GM12878 (cell line): ENCODE data around the gene TMEM50B. TPM values are rescaled to one million over a fixed set of nuclear protein-coding genes. Genes with fewer than 3 reads are reported as not detected.

Experiments used
- ATAC-seq: fragments of 200-7000 bp; cut with Tn5 transposase; 3 replicates; pipeline ENCODE4 v1.9.1; 2020; ENCODE audit warnings: mild to moderate bottlenecking, moderate library complexity
- BruUV-seq: library from RNA; stranded (reverse); fragments of 400-500 nt; replicated peaks from 2 replicates; lab custom pipeline; 2021; lab: Mats Ljungman, UMichigan
- CTCF ChIA-PET: fragments of 300-600 bp; sonication (Branson Sonifier 250); formaldehyde crosslinking; extraction: SDS; loops from one replicate; lab custom pipeline; 2021; ENCODE audit warnings: inconsistent platforms; lab: Yijun Ruan, JAX
- POLR2A ChIA-PET: fragments of 350-600 bp; formaldehyde crosslinking; extraction: SDS; loops from one replicate; lab custom pipeline; 2021; ENCODE audit warnings: inconsistent platforms; lab: Charles Lee
- RAD21 ChIA-PET: fragments of 300-600 bp; sonication (Branson Sonifier 250); formaldehyde crosslinking; loops from one replicate; lab custom pipeline; 2023; ENCODE audit warnings: antibody characterized with exemption; ENCODE audit not compliant: unreplicated experiment; lab: Charles Lee
- SMC1A ChIA-PET: fragments of 300-600 bp; sonication (Branson Sonifier 250); formaldehyde crosslinking; loops from one replicate; lab custom pipeline; 2023; ENCODE audit not compliant: unreplicated experiment, uncharacterized antibody; lab: Charles Lee
- DNase-seq: peaks from one replicate; pipeline ENCODE4 v3.0.0-alpha.2; 2011; ENCODE audit warnings: low read depth, low spot score
- FAIRE-seq: peaks from 3 replicates; lab custom pipeline; 2011; peaks lifted over from hg19 to GRCh38; lab: Jason Lieb, UNC
- H2AFZ ChIP-seq: 2 replicates; pipeline ENCODE4 v1.6.0; 2011; ENCODE audit warnings: low read depth, low read length, control low read depth; ENCODE audit not compliant: control insufficient read depth
- H3K27ac ChIP-seq: 2 replicates; pipeline ENCODE4 v1.5.1; 2011; ENCODE audit warnings: control low read depth; ENCODE audit not compliant: control insufficient read depth, insufficient read depth
- H3K27me3 ChIP-seq, 2 experiments: replicated peaks in 1 of 2; 2 replicates each; pipeline versions ENCODE4 v1.6.0 to v1.6.1; 2011; ENCODE audit warnings: low read length in 1 of 2; ENCODE audit not compliant: control insufficient read depth in 2 of 2, insufficient read depth in 2 of 2
- H3K36me3 ChIP-seq, 2 experiments: 2 replicates each; pipeline ENCODE4 v1.5.1; 2011; ENCODE audit warnings: low read length in 1 of 2; ENCODE audit not compliant: control insufficient read depth in 2 of 2, insufficient read depth in 2 of 2
- H3K4me1 ChIP-seq: 2 replicates; pipeline ENCODE4 v1.6.1; 2011; ENCODE audit warnings: mild to moderate bottlenecking, low read length, moderate library complexity, mixed read lengths; ENCODE audit not compliant: control insufficient read depth, insufficient read depth
- H3K4me2 ChIP-seq: 2 replicates; pipeline ENCODE4 v1.6.0; 2011; ENCODE audit warnings: control low read depth; ENCODE audit not compliant: control insufficient read depth, insufficient read depth
- H3K4me3 ChIP-seq: fragments of 200-600 bp; sonication (generic); 2 replicates; pipeline ENCODE4 v1.5.1; 2016
- H3K79me2 ChIP-seq: 2 replicates; pipeline ENCODE4 v1.6.0; 2011; ENCODE audit warnings: low read length; ENCODE audit not compliant: control insufficient read depth, insufficient read depth
- H3K9ac ChIP-seq: 2 replicates; pipeline ENCODE4 v1.8.0; 2011; ENCODE audit warnings: low read length, control low read depth, mixed read lengths; ENCODE audit not compliant: control insufficient read depth, insufficient read depth
- H3K9me3 ChIP-seq: replicated peaks from 3 replicates; pipeline ENCODE4 v1.5.1; 2011; ENCODE audit warnings: mild to moderate bottlenecking, low read length; ENCODE audit not compliant: control insufficient read depth, insufficient read depth
- H4K20me1 ChIP-seq: 2 replicates; pipeline ENCODE4 v1.6.0; 2011; ENCODE audit not compliant: control insufficient read depth, insufficient read depth
- ASH2L ChIP-seq: fragments of 300-600, 200-600 bp; sonication (generic); IDR thresholded peaks from 2 replicates; pipeline ENCODE4 v1.6.1; 2017; ENCODE audit warnings: low read depth, mild to moderate bottlenecking, borderline replicate concordance
- BRCA1 ChIP-seq: IDR thresholded peaks from 2 replicates; pipeline ENCODE4 v1.6.1; 2011; ENCODE audit warnings: low read depth, low read length, improper control_type of control experiment
- CHD1 ChIP-seq: IDR thresholded peaks from 2 replicates; pipeline ENCODE4 v1.6.1; 2012; ENCODE audit warnings: low read depth, low read length, improper control_type of control experiment
- FOS ChIP-seq: IDR thresholded peaks from 3 replicates; pipeline ENCODE4 v1.6.1; 2011; ENCODE audit warnings: borderline replicate concordance; ENCODE audit not compliant: insufficient read length; ENCODE audit errors: extremely low read depth
- FOXK2 ChIP-seq: fragments of 450-650 bp; IDR thresholded peaks from 2 replicates; pipeline ENCODE4 v1.6.1; 2017; ENCODE audit warnings: mild to moderate bottlenecking, moderate library complexity
- POLR2A ChIP-seq: IDR thresholded peaks from 2 replicates; pipeline ENCODE4 v1.6.1; 2011; ENCODE audit warnings: low read depth, mild to moderate bottlenecking, low read length
- ZBTB33 ChIP-seq: fragments of 450-650 bp; IDR thresholded peaks from 2 replicates; pipeline ENCODE4 v1.6.1; 2017; ENCODE audit warnings: mild to moderate bottlenecking
- ZZZ3 ChIP-seq: IDR thresholded peaks from 2 replicates; pipeline ENCODE4 v1.6.1; 2011; ENCODE audit warnings: low read depth; ENCODE audit not compliant: control insufficient read depth, insufficient read length
- WGBS: methylation state at CpG from one replicate; pipeline ENCODE4 v1.1.6; 2016; ENCODE audit warnings: low lambda C conversion rate; ENCODE audit not compliant: insufficient replicate concordance, insufficient coverage; ENCODE audit errors: missing lambda C conversion rate; 5-methylcytosine and 5-hydroxymethylcytosine counted together
- in situ Hi-C: fragments of 300-500 bp; cut with MboI; formaldehyde crosslinking; loops from 9 replicates; pipeline ENCODE4 v1.14.3; 2018; ENCODE audit warnings: mixed read lengths
- intact Hi-C: fragments of 100-400 bp; cut with micrococcal nuclease; formaldehyde crosslinking; loops from one replicate; pipeline ENCODE4 v1.14.2; 2022; ENCODE audit not compliant: unreplicated experiment
- polyA plus RNA-seq, 11 experiments: library from polyadenylated mRNA; depleted of rRNA in 4 of 11; unstranded in 6 of 11; stranded (reverse) in 5 of 11; fragments of >200 nt; fragmentation: Nextera tagmentation in 4 of 11; fragmentation: Illumina TruSeq in 1 of 11; extraction: Ambion mirVana in 4 of 11; extraction: Trizol in 1 of 11; gene quantifications; 1 replicate in 1 of 11; 2 replicates in 10 of 11; pipeline versions ENCODE4 v1.2.1 to v1.2.3, GENCODE V29; 2011 to 2016; ENCODE audit warnings: inconsistent platforms in 2 of 11, missing spikeins in 2 of 11, low read depth in 1 of 11
- total RNA-seq, 4 experiments: library from RNA; depleted of rRNA in 3 of 4; stranded (reverse); fragments of >200 nt in 3 of 4; fragmentation: Illumina TruSeq in 1 of 4; extraction: Trizol in 1 of 4; gene quantifications; 2 replicates each; pipeline versions ENCODE4 v1.2.1 to v1.2.3, GENCODE V29; 2013 to 2021

Gene TMEM50B
- total and polyA plus RNA-seq, 10 of the 15 experiments (the other 5 are each of a cell fraction or from before 2014, with no cell fraction given): 12.1 to 42.1 (median 18.2) TPM

- TF ChIP-seq FOS (no peak), ASH2L (no peak), ZBTB33 (no peak), BRCA1 (no peak), CHD1 (no peak), ZZZ3 (no peak)
Measured at GRCh38 chr21:33428669-33429068, 51.1 kb downstream of the TMEM50B start (continued).

- no peak overlapping the region for H3K9ac ChIP-seq
- TF ChIP-seq FOXK2 (no peak), POLR2A (peak; percentile 34; the same call in 1 of the 2 replicates)
- DNase-seq (no peak), ATAC-seq (no peak), FAIRE-seq (no peak)
- BruUV-seq: TSS peak; percentile 46
- H3K4me3 ChIP-seq: no peak overlapping the region
- peaks cover 1% of the 10 kb centered on the region for H3K79me2 ChIP-seq
- H3K9me3 ChIP-seq: no peaks in the 10 kb centered on the region
- in situ Hi-C loops (no loop called here), intact Hi-C loops (no loop called here)
- no peaks in the 10 kb centered on the region for H4K20me1 ChIP-seq
- no peaks in the 10 kb centered on the region for H3K27me3 ChIP-seq
- no peak overlapping the region for H3K4me2 ChIP-seq
- peaks cover 5% of the 10 kb centered on the region for H3K4me1 ChIP-seq
- SMC1A ChIA-PET: interaction anchor here (1.0 to 1.1 kb wide), 2 partner anchors 10 to 15 kb away, joined by 3 read pairs; no protein-coding TSS in a partner anchor
- no peak overlapping the region for H3K27ac ChIP-seq
- H2AFZ ChIP-seq: no peak overlapping the region
- CTCF ChIA-PET: interaction anchor here (0.9 to 1.6 kb wide), 2 partner anchors 23 to 51 kb away, joined by 3 read pairs; no protein-coding TSS in a partner anchor
- POLR2A ChIA-PET: interaction anchor here (0.7 to 1.0 kb wide), 2 partner anchors 12 to 389 kb away, joined by 3 to 8 read pairs; no protein-coding TSS in a partner anchor
- RAD21 ChIA-PET: interaction anchor here (0.7 kb wide), 1 partner anchor 14 kb away, joined by 3 read pairs; no protein-coding TSS in a partner anchor
- peaks cover 32 to 56% of the 10 kb centered on the region in 2 experiments for H3K36me3 ChIP-seq
- WGBS: 87% methylated on average over 7 of the region's 7 CpGs
Measured at GRCh38 chr21:33427051-33427450, 52.7 kb downstream of the TMEM50B start.
